H9 (cell line): ENCODE results near the gene RLBP1. TPM values are rescaled to one million over a fixed set of nuclear protein-coding genes. Genes with fewer than 3 reads are reported as not detected.

ENCODE experiments used
- DNase-seq: peaks from one replicate; pipeline ENCODE4 v3.0.0-alpha.2; 2017
- H2AFZ ChIP-seq: one replicate; pipeline ENCODE4 v1.6.1; 2013; ENCODE audit warnings: mild to moderate bottlenecking, low read length, control low read depth, moderate library complexity
- H2AK5ac ChIP-seq: 2 replicates; pipeline ENCODE4 v1.6.1; 2013; ENCODE audit warnings: low read length, control low read depth, mixed read lengths; ENCODE audit not compliant: insufficient read length
- H2BK120ac ChIP-seq: one replicate; pipeline ENCODE4 v1.6.1; 2013; ENCODE audit warnings: low read depth, mild to moderate bottlenecking, low read length, control low read depth, inconsistent platforms; ENCODE audit not compliant: poor library complexity, severe bottlenecking
- H2BK12ac ChIP-seq: 2 replicates; pipeline ENCODE4 v1.6.1; 2013; ENCODE audit warnings: low read length, control low read depth, mixed read lengths, low read depth; ENCODE audit not compliant: insufficient read length
- H2BK15ac ChIP-seq: 2 replicates; pipeline ENCODE4 v1.6.1; 2013; ENCODE audit warnings: low read depth, low read length, control low read depth
- H2BK20ac ChIP-seq: one replicate; pipeline ENCODE4 v1.6.1; 2013; ENCODE audit warnings: low read depth, mild to moderate bottlenecking, low read length, control low read depth, inconsistent platforms; ENCODE audit not compliant: poor library complexity, severe bottlenecking
- H2BK5ac ChIP-seq: 2 replicates; pipeline ENCODE4 v1.6.1; 2013; ENCODE audit warnings: low read length, control low read depth, mixed read lengths; ENCODE audit not compliant: insufficient read length
- H3K14ac ChIP-seq: 2 replicates; pipeline ENCODE4 v1.6.1; 2013; ENCODE audit warnings: low read length, control low read depth; ENCODE audit not compliant: insufficient read depth
- H3K18ac ChIP-seq: 2 replicates; pipeline ENCODE4 v1.6.1; 2013; ENCODE audit warnings: low read depth, mild to moderate bottlenecking, mixed read lengths, low read length, control low read depth; ENCODE audit not compliant: insufficient read length
- H3K23ac ChIP-seq: 2 replicates; pipeline ENCODE4 v1.6.1; 2013; ENCODE audit warnings: low read length, control low read depth, mixed read lengths, low read depth; ENCODE audit not compliant: insufficient read length
- H3K23me2 ChIP-seq: 2 replicates; pipeline ENCODE4 v1.6.1; 2013; ENCODE audit warnings: low read depth, mild to moderate bottlenecking, mixed read lengths, low read length, control low read depth; ENCODE audit not compliant: insufficient read length, poor library complexity, severe bottlenecking
- H3K27ac ChIP-seq: 2 replicates; pipeline ENCODE4 v1.5.1; 2013; ENCODE audit warnings: low read length, control low read depth, mixed read lengths, low read depth; ENCODE audit not compliant: insufficient read length
- H3K27me3 ChIP-seq: 2 replicates; pipeline ENCODE4 v1.6.1; 2013; ENCODE audit warnings: low read length, control low read depth, inconsistent platforms; ENCODE audit not compliant: insufficient read depth
- H3K4ac ChIP-seq: 2 replicates; pipeline ENCODE4 v1.6.1; 2013; ENCODE audit warnings: low read depth, mild to moderate bottlenecking, control low read depth, inconsistent platforms, low read length, moderate library complexity
- H3K4me1 ChIP-seq: 2 replicates; pipeline ENCODE4 v1.6.1; 2013; ENCODE audit warnings: low read length, control low read depth, inconsistent platforms; ENCODE audit not compliant: insufficient read depth
- H3K4me2 ChIP-seq: 2 replicates; pipeline ENCODE4 v1.6.1; 2013; ENCODE audit warnings: low read length, control low read depth, mixed read lengths; ENCODE audit not compliant: insufficient read length, insufficient read depth
- H3K56ac ChIP-seq: 2 replicates; pipeline ENCODE4 v1.6.1; 2013; ENCODE audit warnings: low read depth, mild to moderate bottlenecking, mixed read lengths, low read length, control low read depth; ENCODE audit not compliant: insufficient read length
- H3K79me1 ChIP-seq: 2 replicates; pipeline ENCODE4 v1.6.1; 2013; ENCODE audit warnings: low read depth, mild to moderate bottlenecking, moderate library complexity, low read length, control low read depth, inconsistent platforms; ENCODE audit not compliant: insufficient read depth, poor library complexity, severe bottlenecking
- H3K79me2 ChIP-seq: 2 replicates; pipeline ENCODE4 v1.6.1; 2013; ENCODE audit warnings: low read length, control low read depth, inconsistent platforms; ENCODE audit not compliant: insufficient read depth
- H3K9ac ChIP-seq: 2 replicates; pipeline ENCODE4 v1.6.1; 2013; ENCODE audit warnings: low read length, control low read depth, mixed read lengths; ENCODE audit not compliant: insufficient read length; ENCODE audit errors: extremely low read depth
- H3K9me3 ChIP-seq: one replicate; pipeline ENCODE4 v1.6.1; 2013; ENCODE audit warnings: low read depth, low read length, inconsistent platforms; ENCODE audit not compliant: control insufficient read depth
- H3T11ph ChIP-seq: one replicate; pipeline ENCODE4 v1.6.1; 2013; ENCODE audit warnings: mild to moderate bottlenecking, low read length, control low read depth, inconsistent platforms
- H4K20me1 ChIP-seq: one replicate; pipeline ENCODE4 v1.6.1; 2013; ENCODE audit not compliant: control insufficient read depth, insufficient read length, insufficient read depth
- H4K5ac ChIP-seq: 2 replicates; pipeline ENCODE4 v1.6.1; 2013; ENCODE audit warnings: low read depth, mild to moderate bottlenecking, mixed read lengths, low read length, control low read depth; ENCODE audit not compliant: insufficient read length
- H4K8ac ChIP-seq: replicated peaks from 2 replicates; pipeline ENCODE4 v1.6.1; 2013; ENCODE audit warnings: low read length, control low read depth, mixed read lengths, low read depth; ENCODE audit not compliant: insufficient read length
- H4K91ac ChIP-seq: 2 replicates; pipeline ENCODE4 v1.6.1; 2013; ENCODE audit warnings: low read depth, mild to moderate bottlenecking, moderate library complexity, mixed read lengths, low read length, control low read depth; ENCODE audit not compliant: insufficient read length
- H3K27ac Mint-ChIP-seq, 3 experiments: 2 replicates in 2 of 3; 3 replicates in 1 of 3; pipeline ENCODE4 v1.8.0; 2020 to 2021; ENCODE audit warnings: mixed read lengths in 3 of 3, mild to moderate bottlenecking in 1 of 3, moderate library complexity in 1 of 3
- H3K27me3 Mint-ChIP-seq: 2 replicates; pipeline ENCODE4 v1.8.0; 2021; ENCODE audit warnings: low read depth, mild to moderate bottlenecking, moderate library complexity, mixed read lengths
- H3K36me3 Mint-ChIP-seq, 3 experiments: 2 replicates in 2 of 3; 3 replicates in 1 of 3; pipeline ENCODE4 v1.8.0; 2020 to 2021; ENCODE audit warnings: low read depth in 3 of 3, mixed read lengths in 3 of 3; ENCODE audit not compliant: insufficient read depth in 1 of 3
- H3K4me1 Mint-ChIP-seq, 2 experiments: 2 replicates each; pipeline ENCODE4 v1.8.0; 2020; ENCODE audit warnings: mixed read lengths in 2 of 2
- H3K4me3 Mint-ChIP-seq, 2 experiments: 2 replicates in 1 of 2; 3 replicates in 1 of 2; pipeline ENCODE4 v1.8.0; 2020 to 2021; ENCODE audit warnings: mild to moderate bottlenecking in 2 of 2, mixed read lengths in 2 of 2, moderate library complexity in 1 of 2
- H3K9me3 Mint-ChIP-seq, 2 experiments: 2 replicates in 1 of 2; 3 replicates in 1 of 2; pipeline ENCODE4 v1.8.0; 2020; ENCODE audit warnings: mild to moderate bottlenecking in 2 of 2, mixed read lengths in 2 of 2, moderate library complexity in 1 of 2
- CTCF ChIP-seq: fragments of 200-600 bp; sonication (generic); conservative IDR thresholded peaks from 3 replicates; pipeline ENCODE4 v1.8.0; 2021; ENCODE audit warnings: antibody characterized with exemption, mild to moderate bottlenecking
- WGBS: extraction: QIAGEN DNeasy Blood & Tissue Kit; methylation state at CpG from one replicate; pipeline ENCODE4 v1.1.7; 2013; ENCODE audit warnings: missing lambda C conversion rate, low lambda C conversion rate, mixed read lengths; ENCODE audit not compliant: insufficient read length; ENCODE audit errors: extremely low coverage; 5-methylcytosine and 5-hydroxymethylcytosine counted together
- total RNA-seq: library from RNA; stranded (reverse); gene quantifications from 2 replicates; pipeline ENCODE4 v1.2.1, GENCODE V29; 2021

RLBP1 gene
- total RNA-seq, 1 experiment from 2014 or later, result not detected

DNA sequence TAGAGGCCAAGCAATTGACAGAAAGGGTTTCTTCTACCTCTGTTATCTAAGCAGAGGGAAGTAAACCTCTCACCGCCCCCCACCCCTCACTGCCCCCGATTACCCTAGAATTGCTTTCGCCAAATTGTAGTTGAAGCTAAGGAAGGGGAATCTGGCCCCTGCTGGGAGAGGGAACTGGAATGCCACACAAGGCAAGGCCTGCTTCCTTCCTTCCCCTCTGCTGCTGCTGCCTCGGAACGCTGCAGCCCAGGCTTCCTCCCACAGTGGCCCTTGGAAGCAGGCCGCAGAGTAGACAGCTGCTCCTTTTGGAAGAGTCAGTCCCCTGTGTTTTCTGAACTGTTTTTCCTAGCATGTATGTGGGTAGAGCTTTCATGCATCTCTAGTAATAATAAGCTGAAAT is 21.6 kb downstream of the RLBP1 start:
- Histone ChIP-seq H3K18ac (no peak overlapping the region), H3K4me1 (peaks cover 7% of the 10 kb centered on the region), H3K9me3 (no peaks in the 10 kb centered on the region), H4K8ac (no peak overlapping the region), H3K79me2 (no peaks in the 10 kb centered on the region), H3K14ac (no peak overlapping the region), H3K23me2 (peaks cover 4% of the 10 kb centered on the region), H3K4ac (no peak overlapping the region), H2AK5ac (no peak overlapping the region), H3K4me2 (no peak overlapping the region), H4K5ac (no peak overlapping the region), H2BK12ac (no peak overlapping the region), H2BK120ac (no peak overlapping the region), H3K23ac (no peak overlapping the region), H3K9ac (no peak overlapping the region), H2BK5ac (no peak overlapping the region), H3T11ph (no peak overlapping the region), H3K27ac (no peak overlapping the region), H2BK15ac (no peak overlapping the region), H3K79me1 (no peaks in the 10 kb centered on the region), H4K20me1 (no peaks in the 10 kb centered on the region), H2BK20ac (no peak overlapping the region), H4K91ac (no peak overlapping the region), H3K56ac (no peak overlapping the region), H2AFZ (no peak overlapping the region), H3K27me3 (no peaks in the 10 kb centered on the region)
- Mint-ChIP-seq H3K4me3 (no peak overlapping the region), H3K36me3 (peaks cover 0 to 2% (median 2%) of the 10 kb centered on the region in 3 experiments; a peak in 2 of 7 replicates), H3K9me3 (no peaks in the 10 kb centered on the region), H3K4me1 (peaks cover 56 to 70% of the 10 kb centered on the region in 2 experiments), H3K27me3 (no peaks in the 10 kb centered on the region), H3K27ac (peak overlapping the region; percentile 5 to 79 (median 61); a peak in 3 of 7 replicates)
- WGBS, result no CpG with 5 or more reads among the region's 6 CpGs
- TF ChIP-seq CTCF, result no peak
- peak; percentile 67 for DNase-seq
